ENCODE results near the gene SLC35E4.

The SLC35E4 gene

GRCh38 chr22:30606455-30607299 lies 28.9 kb upstream of the SLC35E4 start, which contains the start of gene TCN2:
Gene TCN2 (plus strand): TSS chr22:30607174. CDS start chr22:30607332, 158 bp downstream.
- TF ChIP-seq GATA3 (IDR thresholded peaks at IDR 0.05; ENCODE audit: low read depth, low read length), result no peak

GRCh38 chr22:30607300-30607930 lies 28.2 kb upstream of the SLC35E4 start:
- TF ChIP-seq GATA3 (IDR thresholded peaks at IDR 0.05; ENCODE audit: low read depth, low read length) (no peak), GATA2 (IDR thresholded peaks at IDR 0.05; ENCODE audit: low read depth, low read length) (no peak)

- TF ChIP-seq GATA3 (IDR thresholded peaks at IDR 0.05; ENCODE audit: low read depth, low read length), result no peak
- TF ChIP-seq GATA2 (IDR thresholded peaks at IDR 0.05; ENCODE audit: low read depth, low read length), result no peak
These were observed 27.6 kb upstream of the SLC35E4 start for GRCh38 chr22:30607939-30608338.

- TF ChIP-seq GATA3 (IDR thresholded peaks at IDR 0.05; ENCODE audit: low read depth, low read length) (no peak), GATA2 (IDR thresholded peaks at IDR 0.05; ENCODE audit: low read depth, low read length) (no peak)
These were observed 26.1 kb upstream of the SLC35E4 start for GRCh38 chr22:30609260-30610185.

- no peak for TF ChIP-seq GATA3 (IDR thresholded peaks at IDR 0.05; ENCODE audit: low read depth, low read length)
- no peak for TF ChIP-seq GATA2 (IDR thresholded peaks at IDR 0.05; ENCODE audit: low read depth, low read length)
These were observed 25.3 kb upstream of the SLC35E4 start for GRCh38 chr22:30610299-30610698.

- TF ChIP-seq GATA3 (IDR thresholded peaks at IDR 0.05; ENCODE audit: low read depth, low read length) (no peak), GATA2 (IDR thresholded peaks at IDR 0.05; ENCODE audit: low read depth, low read length) (no peak)
These were observed 24.4 kb upstream of the SLC35E4 start for GRCh38 chr22:30611197-30611596.

GRCh38 chr22:30612789-30613188 lies 22.8 kb upstream of the SLC35E4 start:
- TF ChIP-seq GATA2 (IDR thresholded peaks at IDR 0.05; ENCODE audit: low read depth, low read length), result no peak
- no peak for TF ChIP-seq GATA3 (IDR thresholded peaks at IDR 0.05; ENCODE audit: low read depth, low read length)

GRCh38 chr22:30614268-30614667 lies 21.3 kb upstream of the SLC35E4 start:
- TF ChIP-seq GATA3 (IDR thresholded peaks at IDR 0.05; ENCODE audit: low read depth, low read length) (no peak), GATA2 (IDR thresholded peaks at IDR 0.05; ENCODE audit: low read depth, low read length) (no peak)

- no peak for TF ChIP-seq GATA2 (IDR thresholded peaks at IDR 0.05; ENCODE audit: low read depth, low read length)
- TF ChIP-seq GATA3 (IDR thresholded peaks at IDR 0.05; ENCODE audit: low read depth, low read length), result no peak
These were observed 20.7 kb upstream of the SLC35E4 start for GRCh38 chr22:30614879-30615278.

- TF ChIP-seq GATA2 (IDR thresholded peaks at IDR 0.05; ENCODE audit: low read depth, low read length) (no peak), GATA3 (IDR thresholded peaks at IDR 0.05; ENCODE audit: low read depth, low read length) (no peak)
These were observed 20.0 kb upstream of the SLC35E4 start for GRCh38 chr22:30615543-30615954.

GRCh38 chr22:30617819-30618218 lies 17.8 kb upstream of the SLC35E4 start:
- TF ChIP-seq GATA2 (IDR thresholded peaks at IDR 0.05; ENCODE audit: low read depth, low read length) (no peak), GATA3 (IDR thresholded peaks at IDR 0.05; ENCODE audit: low read depth, low read length) (no peak)

GRCh38 chr22:30626413-30626812 lies 9.2 kb upstream of the SLC35E4 start:
- TF ChIP-seq GATA3 (IDR thresholded peaks at IDR 0.05; ENCODE audit: low read depth, low read length), result no peak
- no peak for TF ChIP-seq GATA2 (IDR thresholded peaks at IDR 0.05; ENCODE audit: low read depth, low read length)

- TF ChIP-seq GATA3 (IDR thresholded peaks at IDR 0.05; ENCODE audit: low read depth, low read length) (no peak), GATA2 (IDR thresholded peaks at IDR 0.05; ENCODE audit: low read depth, low read length) (no peak)
These were observed 8.1 kb upstream of the SLC35E4 start for GRCh38 chr22:30627471-30627870.

- TF ChIP-seq GATA2 (IDR thresholded peaks at IDR 0.05; ENCODE audit: low read depth, low read length) (0 out of 2 replicates have a peak, but pooled peaks have one; percentile 45), GATA3 (IDR thresholded peaks at IDR 0.05; ENCODE audit: low read depth, low read length) (no peak)
These were observed 7.1 kb upstream of the SLC35E4 start for GRCh38 chr22:30628491-30628890.

All from SH-SY5Y (cell line).